Gastroesophageal sphincter (tissue), 3 donors: ENCODE measurements around the gene SMIM7.

Experiments
- POLR2A ChIP-seq, 2 donors: fragments of 450-650 bp; IDR thresholded peaks; one replicate each; pipeline ENCODE4 v1.6.1; 2017; ENCODE audit warnings: antibody characterized with exemption in 2 of 2, mild to moderate bottlenecking in 2 of 2, moderate library complexity in 1 of 2
- TF ChIP-seq, protein P1 (sequence below), 4 experiments: fragments of 200-600 bp in 2 of 4; fragments of 450-650 bp in 2 of 4; sonication (generic) in 1 of 4; IDR thresholded peaks; one replicate each; pipeline ENCODE4 v1.5.1; 2017 to 2019; ENCODE audit warnings: antibody characterized with exemption in 4 of 4, mild to moderate bottlenecking in 2 of 4, moderate library complexity in 2 of 4

GRCh38 chr19:16679811-16680210 is 19.9 kb upstream of the SMIM7 start:
- TF ChIP-seq, protein P1, sequence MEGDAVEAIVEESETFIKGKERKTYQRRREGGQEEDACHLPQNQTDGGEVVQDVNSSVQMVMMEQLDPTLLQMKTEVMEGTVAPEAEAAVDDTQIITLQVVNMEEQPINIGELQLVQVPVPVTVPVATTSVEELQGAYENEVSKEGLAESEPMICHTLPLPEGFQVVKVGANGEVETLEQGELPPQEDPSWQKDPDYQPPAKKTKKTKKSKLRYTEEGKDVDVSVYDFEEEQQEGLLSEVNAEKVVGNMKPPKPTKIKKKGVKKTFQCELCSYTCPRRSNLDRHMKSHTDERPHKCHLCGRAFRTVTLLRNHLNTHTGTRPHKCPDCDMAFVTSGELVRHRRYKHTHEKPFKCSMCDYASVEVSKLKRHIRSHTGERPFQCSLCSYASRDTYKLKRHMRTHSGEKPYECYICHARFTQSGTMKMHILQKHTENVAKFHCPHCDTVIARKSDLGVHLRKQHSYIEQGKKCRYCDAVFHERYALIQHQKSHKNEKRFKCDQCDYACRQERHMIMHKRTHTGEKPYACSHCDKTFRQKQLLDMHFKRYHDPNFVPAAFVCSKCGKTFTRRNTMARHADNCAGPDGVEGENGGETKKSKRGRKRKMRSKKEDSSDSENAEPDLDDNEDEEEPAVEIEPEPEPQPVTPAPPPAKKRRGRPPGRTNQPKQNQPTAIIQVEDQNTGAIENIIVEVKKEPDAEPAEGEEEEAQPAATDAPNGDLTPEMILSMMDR (IDR thresholded peaks at IDR 0.05), result no peak
- TF ChIP-seq POLR2A (IDR thresholded peaks at IDR 0.05), result no peak
